Upper lobe of left lung (tissue), 4 donors: ENCODE data around the gene AGRN.

Experiments
- POLR2AphosphoS5 ChIP-seq, 2 donors: sonication (generic); formaldehyde crosslinking; IDR thresholded peaks; one replicate each; pipeline ENCODE4 v1.5.1; 2017; ENCODE audit warnings: antibody characterized with exemption in 2 of 2
- TF ChIP-seq, protein P1 (sequence below), 6 experiments: fragments of 450-650 bp in 4 of 6; fragments of 200-600 bp in 2 of 6; sonication (generic) in 2 of 6; IDR thresholded peaks; one replicate each; pipeline ENCODE4 v1.5.1; 2016 to 2019; ENCODE audit warnings: antibody characterized with exemption in 6 of 6

- TF ChIP-seq, protein P1, sequence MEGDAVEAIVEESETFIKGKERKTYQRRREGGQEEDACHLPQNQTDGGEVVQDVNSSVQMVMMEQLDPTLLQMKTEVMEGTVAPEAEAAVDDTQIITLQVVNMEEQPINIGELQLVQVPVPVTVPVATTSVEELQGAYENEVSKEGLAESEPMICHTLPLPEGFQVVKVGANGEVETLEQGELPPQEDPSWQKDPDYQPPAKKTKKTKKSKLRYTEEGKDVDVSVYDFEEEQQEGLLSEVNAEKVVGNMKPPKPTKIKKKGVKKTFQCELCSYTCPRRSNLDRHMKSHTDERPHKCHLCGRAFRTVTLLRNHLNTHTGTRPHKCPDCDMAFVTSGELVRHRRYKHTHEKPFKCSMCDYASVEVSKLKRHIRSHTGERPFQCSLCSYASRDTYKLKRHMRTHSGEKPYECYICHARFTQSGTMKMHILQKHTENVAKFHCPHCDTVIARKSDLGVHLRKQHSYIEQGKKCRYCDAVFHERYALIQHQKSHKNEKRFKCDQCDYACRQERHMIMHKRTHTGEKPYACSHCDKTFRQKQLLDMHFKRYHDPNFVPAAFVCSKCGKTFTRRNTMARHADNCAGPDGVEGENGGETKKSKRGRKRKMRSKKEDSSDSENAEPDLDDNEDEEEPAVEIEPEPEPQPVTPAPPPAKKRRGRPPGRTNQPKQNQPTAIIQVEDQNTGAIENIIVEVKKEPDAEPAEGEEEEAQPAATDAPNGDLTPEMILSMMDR (IDR thresholded peaks at IDR 0.05), result no peak
- no peak for TF ChIP-seq POLR2AphosphoS5 (IDR thresholded peaks at IDR 0.05)
Measured at GRCh38 chr1:1052003-1052840, 32.3 kb downstream of the AGRN start.
